Inferior parietal cortex (tissue), 1 donor: ENCODE data around the gene SPOCD1.
"Not testable (repeated sequence)": the region's sequence is repeated elsewhere in the genome, so short reads cannot be mapped to it uniquely, and the experiment has no call there.

Experiments
- DNase-seq: peaks from one replicate; pipeline ENCODE4 v3.0.0-alpha.2; 2016; ENCODE audit errors: extremely low spot score

The SPOCD1 gene

DNA sequence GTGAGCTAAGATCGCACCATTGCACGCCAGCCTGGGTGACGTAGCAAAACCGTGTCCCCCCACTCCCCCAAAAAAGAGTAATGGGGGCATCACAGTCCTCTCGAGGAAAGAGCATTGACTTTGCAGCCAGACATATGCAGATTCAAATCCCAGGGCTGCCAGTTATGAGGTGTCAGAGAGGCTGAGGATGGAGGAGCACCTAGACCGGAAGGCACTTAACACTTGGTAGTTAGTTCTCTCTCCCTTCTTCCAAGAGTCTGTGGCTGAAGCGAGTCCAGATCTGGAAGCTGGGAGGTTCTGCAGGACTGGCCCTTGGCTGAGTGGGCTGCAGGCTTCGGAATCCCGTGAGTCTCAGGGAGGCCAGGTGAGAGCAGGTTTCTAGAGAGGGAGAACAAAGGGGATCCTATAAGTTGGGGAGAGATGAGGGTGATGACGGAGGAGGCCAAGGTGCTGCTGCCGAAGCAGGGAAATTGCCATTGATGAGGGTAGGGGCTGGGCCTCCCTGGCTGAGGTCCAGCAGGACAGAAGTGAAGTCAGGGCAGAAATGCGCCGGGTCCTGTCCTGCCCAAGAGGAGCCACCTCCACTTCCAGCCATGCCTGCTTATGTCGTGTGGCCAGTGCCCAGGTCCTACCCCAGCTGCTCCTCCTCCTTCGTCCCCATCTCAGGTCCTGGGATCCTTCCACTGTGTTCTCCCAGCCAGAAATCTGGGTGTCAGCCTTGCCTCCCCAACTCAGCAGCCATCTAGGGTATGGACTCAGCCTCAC, 13.3 kb upstream of the SPOCD1 start:
- DNase-seq, result no peak

DNA sequence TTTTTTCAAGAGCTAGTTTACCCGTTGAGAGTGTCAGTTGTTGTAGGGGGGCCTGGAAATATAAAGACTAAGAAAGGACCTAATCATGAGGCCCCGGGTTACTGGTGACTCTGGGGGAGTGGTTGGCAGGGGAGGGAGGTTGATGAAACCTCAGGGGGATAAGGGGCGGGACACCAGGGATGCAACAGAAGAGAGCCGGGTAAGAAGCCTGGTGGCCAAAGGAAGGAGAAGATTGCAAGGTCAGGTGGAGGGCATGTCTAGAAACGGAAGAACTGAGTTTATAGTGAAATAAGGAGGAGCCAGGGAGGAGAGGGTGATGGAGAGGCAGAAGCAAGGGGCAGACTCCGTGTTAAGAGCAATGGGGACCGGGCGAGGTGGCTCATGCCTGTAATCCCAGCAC, 12.5 kb upstream of the SPOCD1 start:
- DNase-seq, result no peak

DNA sequence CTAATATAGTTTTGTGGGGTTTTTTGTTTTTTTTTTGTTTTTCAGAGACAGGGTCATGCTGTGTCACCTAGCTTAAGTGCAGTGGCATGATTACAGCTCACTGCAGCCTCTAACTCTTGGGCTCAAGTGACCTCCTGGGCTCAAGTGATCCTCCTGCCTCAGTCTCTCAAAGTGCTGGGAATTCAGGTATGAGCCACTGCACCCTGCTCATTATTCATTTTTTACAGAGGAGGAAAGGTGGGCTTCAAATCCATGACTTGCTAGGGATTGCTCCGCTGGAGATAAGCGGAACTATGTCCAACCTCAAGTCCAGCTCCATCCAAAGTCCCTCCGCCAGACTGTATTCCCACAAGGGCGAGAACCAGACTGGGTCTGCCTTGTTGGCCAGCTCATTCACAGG, 8.0 kb upstream of the SPOCD1 start:
- no peak for DNase-seq

DNA sequence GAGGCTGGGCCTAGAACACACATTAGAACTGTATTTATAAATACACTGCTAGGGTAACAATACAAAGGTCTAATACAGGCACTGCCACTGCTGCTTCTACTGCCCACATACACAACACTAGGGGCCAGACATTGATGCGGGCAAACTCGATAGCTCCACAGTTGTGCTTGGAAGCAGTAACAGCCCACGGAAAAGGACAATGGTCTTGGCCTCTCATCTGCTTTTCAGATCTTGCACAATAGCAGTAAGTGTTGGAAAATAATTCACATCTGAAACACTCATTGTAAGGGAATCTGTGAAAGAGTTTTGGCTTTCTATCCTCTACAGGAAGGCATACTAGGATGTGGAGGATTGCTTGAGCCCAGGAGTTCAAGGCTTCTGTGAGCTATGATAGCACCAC, 6.9 kb upstream of the SPOCD1 start:
- peak; percentile 61 for DNase-seq

DNA sequence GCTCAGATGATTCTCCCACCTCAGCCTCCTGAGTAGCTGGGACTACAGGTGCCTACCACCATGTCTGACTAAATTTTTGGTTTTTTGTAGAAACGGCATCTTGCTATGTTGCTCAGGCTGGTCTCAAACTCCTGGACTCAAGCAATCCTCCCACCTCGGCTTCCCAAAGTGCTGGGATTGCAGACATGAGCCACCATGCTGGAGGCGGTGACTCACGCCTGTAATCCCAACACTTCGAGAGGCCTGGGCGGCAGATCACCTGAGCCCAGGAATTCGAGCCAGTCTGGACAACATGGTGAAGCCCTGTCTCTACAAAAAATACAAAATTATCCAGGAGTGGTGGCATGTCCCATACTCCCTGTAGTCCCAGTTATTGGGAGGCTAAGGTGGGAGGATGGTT, 4.4 kb upstream of the SPOCD1 start:
- not testable (repeated sequence) for DNase-seq

DNA sequence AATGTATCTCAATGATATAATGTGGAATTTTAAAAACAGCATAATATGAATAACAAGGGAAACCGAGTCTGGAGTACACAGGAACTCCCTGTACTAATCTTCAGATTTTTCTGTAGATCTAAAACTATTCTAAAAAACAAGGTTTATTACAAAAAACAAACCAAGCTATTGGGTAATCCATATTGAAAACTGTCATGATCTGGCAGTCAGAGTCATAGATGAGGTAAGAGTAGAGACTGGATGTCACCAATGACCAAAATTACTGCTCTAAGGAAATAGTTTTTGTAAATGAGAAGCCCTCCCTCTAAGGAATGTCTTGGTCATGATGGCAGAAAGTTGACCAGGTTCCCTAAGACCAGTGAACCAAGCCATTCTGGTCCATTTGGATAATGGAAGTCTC, 2.4 kb upstream of the SPOCD1 start:
- no peak for DNase-seq

DNA sequence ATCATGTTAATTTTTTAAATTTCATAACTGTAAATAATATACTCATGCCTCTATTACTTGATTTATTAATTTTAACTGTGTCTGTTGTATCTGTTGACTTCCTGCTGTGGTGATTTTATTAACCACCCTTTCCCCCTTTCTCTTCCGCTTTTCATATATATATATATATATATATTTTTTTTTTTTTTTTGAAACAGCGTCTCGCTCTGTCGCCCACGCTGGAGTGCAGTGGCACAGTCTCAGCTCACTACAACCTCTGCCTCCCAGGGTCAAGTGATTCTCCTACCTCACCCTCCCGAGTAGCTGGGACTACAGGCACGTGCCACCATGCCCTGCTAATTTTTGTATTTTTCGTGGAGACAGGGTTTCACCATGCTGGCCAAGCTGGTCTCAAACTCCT, 1.1 kb upstream of the SPOCD1 start:
- DNase-seq, result not testable (repeated sequence)

DNA sequence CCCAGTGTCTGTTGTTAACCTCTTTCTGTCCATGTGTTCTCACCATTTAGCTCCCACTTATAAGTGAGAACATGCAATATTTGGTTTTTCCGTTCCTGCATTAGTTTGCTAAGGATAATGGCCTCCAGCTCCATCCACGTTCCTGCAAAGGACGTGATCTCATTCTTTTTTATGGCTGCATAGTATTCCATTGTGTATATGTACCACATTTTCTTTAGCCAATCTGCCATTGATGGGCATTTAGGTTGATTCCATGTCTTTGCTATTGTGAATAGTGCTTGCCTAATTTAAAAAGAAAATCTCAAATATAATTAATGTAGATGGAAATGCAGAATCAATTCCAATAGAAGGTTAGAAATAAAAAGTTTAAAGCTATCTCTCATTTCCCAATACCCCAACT, 679 bp upstream of the SPOCD1 start:
- DNase-seq, result not testable (repeated sequence)

DNA sequence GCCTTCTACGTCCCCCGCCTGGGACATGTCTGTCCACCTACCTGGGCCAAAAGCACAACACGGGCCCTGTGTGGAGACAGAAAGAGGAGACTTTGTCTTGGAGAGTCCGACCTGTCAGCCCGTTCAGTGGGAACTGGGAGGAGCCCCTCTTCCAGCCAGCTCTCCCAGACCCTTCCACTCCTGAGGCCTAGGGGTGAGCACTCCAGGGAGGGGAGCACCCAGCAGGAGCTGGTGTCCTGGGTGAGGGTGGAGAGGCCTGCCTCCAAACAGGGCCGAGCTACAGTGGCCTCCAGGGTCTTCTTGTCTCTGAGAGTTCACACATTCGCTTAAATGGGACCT, 546 bp downstream of the SPOCD1 start:
- DNase-seq, result no peak

DNA sequence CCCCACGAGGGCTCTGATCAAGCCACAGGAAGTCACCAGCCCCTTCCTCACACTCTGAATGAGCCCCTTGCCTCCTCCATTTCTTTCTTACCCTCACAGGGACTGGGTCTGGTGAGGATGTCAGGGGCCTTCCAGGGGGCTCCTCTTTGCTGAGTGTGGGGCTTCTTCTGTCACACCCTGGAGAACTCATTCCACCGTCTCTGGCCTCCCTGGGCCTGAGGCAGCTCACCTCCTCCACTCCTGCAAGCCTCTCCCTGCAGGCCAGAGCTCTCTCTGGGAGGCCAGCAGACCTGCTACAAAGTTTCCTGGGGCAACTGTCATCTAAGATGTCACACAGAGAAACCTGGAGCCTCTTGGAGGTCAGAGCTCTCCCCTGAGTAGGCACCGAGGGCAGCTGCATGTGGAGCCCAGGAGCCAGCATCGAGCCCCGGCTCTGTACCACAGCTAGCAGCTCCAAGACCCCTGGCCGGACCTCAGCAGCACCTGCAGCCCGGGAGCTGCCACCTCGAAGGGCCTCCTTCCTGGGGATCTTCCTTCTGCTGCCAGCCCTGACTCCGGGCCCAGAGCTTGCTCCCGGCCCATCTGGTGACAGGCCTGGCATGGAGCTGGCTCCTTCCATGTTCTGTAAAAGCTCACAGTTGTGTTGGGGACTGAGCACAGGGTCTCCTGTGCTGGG, 1.1 kb downstream of the SPOCD1 start:
- DNase-seq, result no peak

DNA sequence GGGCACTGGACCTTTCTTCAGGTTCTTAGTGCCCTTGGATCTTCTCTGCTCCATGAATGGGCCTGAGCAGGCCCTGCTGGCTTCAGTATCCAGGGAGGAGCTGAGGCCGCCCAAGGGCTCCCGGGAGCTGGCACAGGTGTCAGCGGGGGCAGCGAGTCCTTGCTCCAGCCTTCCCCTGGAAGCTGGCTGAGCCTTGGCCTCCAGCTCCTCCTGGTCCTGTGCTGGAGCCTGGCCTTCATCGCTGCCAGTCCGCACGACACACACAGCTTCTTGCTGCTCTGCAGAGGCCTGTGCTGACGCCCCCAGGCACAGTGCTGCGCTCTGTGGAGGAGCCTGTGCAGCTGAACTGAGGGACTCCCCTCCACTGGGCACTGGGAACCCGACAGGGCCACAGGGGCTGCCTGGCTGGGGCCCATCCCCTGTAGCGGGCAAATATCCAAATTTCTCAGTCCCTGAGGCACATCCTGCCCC, 1.7 kb downstream of the SPOCD1 start:
- DNase-seq, result no peak

DNA sequence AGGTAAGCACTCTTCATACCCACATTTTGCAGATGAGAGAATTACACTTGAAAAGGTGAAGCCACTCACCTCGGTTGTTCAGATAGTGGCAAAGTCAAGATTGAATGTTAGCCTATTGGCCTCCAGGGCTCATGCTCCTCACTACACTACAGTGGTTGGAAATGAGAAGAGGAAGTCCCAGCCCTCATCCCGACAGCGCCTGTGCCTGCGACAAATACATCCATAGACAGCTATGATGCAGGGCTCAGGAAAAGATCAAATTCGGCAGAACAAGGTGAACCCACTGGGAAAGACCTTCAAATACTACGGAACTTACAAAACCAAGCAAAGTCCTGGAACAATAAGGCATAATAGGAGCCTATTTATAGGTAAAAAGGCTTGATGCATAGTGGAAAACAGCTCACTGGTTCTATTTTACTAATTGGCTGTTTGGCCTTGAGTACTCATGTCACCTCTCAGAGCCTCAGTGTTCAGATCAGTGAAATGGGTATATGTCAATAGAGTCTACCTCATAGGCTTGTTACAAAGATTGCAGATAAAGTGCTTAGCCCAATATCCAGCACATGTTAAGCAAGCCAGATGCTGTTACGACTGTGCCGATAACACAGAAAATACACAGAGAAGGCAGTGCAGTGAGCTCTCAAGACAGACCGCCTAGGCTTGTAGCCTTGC, 3.5 kb downstream of the SPOCD1 start:
- DNase-seq, result no peak

DNA sequence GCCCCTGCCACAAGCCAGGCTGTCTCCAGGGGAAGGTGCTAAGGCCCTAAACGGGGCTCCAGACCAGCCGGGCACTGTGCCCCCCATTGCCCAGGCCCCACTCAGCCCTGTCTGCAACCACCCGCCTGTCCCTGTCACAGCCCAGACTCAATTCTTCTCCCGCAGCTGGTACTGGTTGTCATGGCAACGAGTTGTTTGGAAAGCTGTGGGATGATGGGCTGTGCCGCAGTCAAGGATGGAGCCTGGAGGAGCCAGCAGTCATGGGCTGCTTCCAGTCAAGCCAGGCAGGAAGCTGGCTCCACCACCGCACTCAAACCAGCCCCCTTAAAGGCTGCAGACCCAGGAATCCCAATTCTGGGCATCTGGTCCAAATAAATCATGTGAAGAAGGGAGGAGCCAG, 4.2 kb downstream of the SPOCD1 start:
- DNase-seq, result peak; percentile 93

DNA sequence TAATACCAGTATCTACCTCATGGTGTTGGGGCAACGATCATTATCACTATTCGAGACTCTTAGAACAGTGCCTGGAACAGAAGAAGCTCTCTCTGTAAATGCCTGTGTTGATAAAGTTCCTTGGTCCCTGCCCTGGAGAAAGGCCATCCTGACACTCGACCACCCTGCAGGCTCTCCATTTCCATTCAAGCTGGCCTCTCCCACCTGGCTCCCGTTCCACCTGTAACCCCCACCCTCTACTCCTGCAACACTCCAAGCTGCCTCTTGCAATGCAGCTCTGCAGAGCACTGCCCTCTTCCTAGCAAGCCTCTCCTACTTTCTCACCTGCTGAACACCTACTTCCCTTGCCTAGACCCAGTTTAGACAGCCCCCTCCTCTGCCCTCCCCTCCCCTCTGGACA, 6.1 kb downstream of the SPOCD1 start:
- DNase-seq, result no peak

DNA sequence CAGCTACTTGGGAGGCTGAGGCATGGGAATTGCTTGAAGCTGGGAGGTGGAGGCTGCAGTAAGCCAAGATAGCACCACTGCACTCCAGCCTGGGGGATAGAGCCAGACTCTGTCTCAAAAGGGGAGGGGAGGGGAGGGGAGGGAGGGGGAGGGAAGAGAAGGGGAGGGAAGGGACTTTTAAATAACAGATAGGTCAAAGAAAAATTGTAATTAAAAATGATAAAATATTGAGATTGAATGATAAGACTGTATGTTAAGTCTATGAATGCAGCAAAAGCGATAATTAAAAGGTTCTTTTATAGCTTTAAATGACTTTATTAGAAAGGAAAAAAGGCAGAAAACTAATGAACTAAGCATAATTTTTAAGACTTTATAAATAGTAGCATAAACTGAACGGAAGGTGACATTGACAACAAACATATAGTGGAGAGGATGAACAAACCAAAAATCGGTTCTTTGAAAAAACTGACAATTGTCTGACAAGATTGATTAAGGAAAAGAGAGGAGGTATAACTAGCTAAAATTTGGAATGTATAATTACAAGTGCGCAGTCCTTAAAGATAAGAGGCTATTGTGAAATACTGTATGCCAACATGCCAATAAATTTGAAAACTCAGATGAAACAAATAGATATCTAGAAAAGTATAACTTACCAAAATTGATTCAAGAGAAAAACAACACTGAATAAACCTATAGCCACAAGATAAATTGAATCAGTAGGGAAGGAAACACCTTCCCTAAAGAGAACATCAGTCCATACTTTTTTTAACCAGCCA, 8.4 kb downstream of the SPOCD1 start:
- no peak for DNase-seq

DNA sequence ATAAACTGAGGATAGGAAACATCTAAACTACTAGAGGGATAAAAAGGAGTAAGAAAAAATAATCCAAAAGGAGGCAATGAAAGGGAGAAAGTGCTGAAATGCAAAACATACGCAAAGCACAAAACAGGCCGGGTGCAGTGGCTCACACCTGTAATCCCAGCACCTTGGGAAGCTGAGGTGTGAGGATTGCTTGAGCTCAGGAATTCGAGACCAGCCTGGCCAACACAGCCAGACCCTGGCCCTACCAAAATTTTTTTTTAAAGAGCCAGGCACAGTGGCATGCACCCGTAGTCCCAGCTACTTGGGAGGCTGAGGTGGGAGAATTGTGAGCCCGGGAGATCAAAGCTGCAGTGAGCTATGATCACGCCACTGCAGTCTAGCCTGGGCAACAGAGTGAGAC, 10.5 kb downstream of the SPOCD1 start:
- DNase-seq, result no peak

DNA sequence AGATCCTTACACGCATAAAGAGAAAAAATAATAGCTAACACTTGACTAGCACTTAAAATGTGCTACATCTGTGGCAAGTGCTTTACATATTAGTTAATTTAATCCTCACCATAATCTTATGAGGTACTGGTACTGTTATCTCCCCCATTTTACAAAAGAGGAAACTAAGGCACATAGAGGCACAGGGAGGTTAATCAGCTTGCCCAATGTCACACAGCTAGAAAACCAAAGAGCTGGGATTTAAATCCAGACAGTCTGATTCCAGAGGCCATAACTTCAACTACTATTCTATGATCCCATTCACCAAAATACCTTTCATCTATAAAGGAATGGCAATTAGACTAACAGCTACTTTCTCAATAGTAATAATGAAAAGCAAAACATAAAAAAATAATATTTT, 11.7 kb downstream of the SPOCD1 start:
- no peak for DNase-seq

DNA sequence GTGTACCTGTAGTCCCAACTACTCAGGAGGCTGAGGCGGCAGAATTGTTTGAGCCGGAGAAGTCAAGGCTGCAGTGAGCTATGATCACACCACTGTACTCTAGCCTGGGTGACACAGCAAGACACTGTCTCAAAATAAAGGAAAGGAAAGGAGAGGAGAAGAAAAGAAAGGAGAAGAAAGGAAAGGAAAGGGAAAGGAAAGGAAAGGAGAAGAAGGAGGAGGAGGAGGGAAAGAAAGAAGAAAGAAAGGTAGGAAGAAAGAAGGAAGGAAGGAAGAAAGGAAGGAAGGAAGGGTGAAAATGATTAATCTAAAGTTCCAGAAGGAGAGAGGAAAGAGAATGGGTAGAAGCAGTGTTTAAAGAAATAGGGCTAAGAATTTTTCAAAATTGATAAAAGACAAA, 12.2 kb downstream of the SPOCD1 start:
- no peak for DNase-seq

DNA sequence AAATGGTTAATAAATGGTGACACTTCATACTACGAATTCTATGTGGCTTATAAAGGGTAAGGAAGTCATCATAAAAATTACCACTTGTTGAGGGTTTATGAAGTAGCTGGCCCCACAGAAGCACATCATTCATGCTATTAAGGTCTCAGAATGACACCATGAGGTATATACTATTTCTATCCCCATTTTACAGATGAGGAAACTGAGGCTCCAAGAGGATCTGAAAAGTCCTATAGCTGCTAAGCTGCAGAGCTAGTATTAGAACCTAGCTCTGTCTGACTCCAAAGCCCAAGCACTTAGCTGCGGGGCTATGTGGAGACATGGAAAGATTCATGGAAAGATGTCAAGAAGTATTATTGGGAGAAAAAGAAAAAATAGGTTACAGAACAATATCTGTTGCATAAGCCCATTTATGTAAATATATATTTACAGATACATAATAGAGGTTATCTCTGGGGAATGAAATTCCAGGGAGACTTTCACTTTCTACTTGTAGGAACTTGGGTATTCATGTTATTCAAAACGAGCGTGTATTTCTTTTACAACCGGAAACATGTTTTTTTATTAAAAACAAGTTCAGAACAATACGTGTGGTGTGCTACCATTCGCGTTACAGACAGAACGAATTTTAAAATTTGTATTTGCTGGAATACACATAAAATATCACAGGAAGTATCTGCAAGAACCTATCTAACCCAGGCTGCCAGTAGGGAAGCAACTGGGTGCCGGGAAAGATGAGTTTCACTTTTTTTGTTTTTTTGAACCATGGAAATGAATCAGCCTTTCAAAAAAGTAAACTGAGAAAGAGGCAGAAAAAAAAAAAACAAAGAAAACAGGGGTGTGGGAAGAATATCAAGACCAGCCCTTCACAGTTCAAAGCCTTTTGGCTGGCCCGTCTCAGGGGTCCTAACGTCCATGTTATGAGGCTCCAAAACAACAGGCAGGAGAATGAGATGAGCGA, 13.4 kb downstream of the SPOCD1 start:
- DNase-seq, result peak; percentile 38

DNA sequence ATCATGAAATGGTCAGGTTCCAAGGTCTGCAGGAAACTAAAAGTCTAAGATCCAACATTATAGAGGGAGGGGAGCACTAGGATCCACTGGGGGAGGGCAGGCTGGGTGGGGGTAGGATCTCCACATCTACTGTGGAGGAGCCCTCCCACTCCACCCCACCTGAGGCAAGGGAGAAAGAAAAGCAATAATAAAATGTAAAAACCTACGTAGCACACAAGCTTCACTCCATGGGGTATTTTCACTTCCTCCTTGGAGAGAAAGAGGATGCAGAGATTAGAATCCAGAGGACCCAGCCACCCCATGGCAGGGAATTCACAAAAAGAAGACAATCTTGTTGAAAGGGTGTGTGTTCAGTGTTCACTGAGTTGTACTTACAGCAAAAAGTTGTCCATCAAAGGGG, 14.4 kb downstream of the SPOCD1 start:
- DNase-seq, result no peak

DNA sequence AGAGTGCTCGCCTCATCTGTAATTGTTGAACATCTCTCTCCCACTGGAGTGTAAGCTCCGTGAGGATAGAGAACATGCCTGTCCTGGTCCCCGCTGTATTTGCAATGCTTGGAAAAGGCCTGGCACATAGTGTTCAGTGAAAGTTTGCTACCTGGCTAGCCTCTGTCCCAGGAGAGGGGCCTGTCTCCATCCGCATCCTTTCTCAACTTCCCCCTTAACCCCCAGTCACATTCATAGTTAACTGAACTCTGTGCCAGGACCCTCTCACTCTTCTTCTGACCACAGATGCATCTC, 15.2 kb downstream of the SPOCD1 start:
- no peak for DNase-seq
